Activated T-helper 9 cell treated with anti-CD3 and anti-CD28 coated beads, Interleukin-2, amount 50 U/mL, for 16 hours (primary cell): ENCODE data around the gene KCNMB2.

ENCODE experiments used
- DNase-seq: peaks from one replicate; pipeline ENCODE4 v3.0.0-alpha.2; 2020; ENCODE audit warnings: low read depth

Gene KCNMB2

DNA sequence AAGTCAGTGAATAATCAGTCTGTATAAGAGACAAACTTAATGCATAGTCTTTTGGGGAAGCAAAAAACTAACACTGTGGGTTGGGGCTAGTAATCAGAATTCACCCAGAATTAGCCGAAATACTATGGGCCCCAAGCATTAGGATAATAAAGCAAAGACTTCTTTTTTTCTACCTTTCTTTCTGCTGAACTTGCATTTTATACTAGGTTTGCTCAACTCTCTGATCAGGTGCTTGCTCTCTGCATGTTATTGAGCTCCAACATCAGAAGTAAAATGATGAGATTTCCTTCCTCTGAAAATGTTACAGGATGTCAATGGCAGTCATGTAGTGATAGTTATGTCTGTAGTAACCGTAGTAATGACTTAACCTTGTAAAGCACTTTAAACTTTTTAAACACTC lies 216.6 kb downstream of the KCNMB2 start:
- no peak for DNase-seq

DNA sequence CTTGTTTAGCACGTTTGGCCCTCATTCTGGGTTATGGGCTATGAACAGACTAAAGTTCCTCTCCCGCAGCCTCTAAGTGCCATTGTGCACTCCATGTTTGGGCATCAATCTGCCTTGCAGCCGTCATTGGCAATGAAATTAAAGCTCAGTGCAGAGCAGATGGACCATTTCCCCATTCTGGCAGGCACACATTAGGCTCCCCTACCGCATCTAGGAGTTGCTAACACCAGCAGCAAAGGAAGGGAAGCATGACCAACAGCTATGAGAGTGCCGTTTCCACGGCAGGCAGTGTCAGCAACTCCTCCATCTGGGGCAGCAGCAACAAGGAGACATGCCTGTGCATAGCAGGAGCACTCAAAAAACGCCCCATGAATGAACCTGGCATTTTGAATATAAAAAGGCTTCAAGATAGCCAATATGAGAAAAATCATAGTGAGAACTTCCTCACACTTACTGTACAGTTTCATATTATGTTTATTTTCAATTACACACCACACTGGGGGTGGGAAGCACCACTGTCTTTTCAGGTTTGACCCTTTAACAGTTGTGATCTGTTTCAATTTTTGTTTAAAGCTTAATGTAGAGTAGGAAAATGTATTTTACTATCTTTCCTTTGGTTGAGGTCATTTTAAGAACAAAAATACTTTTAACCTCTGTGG lies 218.7 kb downstream of the KCNMB2 start:
- no peak for DNase-seq

GRCh38 chr3:178761024-178761423 lies 224.8 kb downstream of the KCNMB2 start:
- DNase-seq = no peak

GRCh38 chr3:178761461-178761860 lies 225.2 kb downstream of the KCNMB2 start:
- DNase-seq = no peak

DNA sequence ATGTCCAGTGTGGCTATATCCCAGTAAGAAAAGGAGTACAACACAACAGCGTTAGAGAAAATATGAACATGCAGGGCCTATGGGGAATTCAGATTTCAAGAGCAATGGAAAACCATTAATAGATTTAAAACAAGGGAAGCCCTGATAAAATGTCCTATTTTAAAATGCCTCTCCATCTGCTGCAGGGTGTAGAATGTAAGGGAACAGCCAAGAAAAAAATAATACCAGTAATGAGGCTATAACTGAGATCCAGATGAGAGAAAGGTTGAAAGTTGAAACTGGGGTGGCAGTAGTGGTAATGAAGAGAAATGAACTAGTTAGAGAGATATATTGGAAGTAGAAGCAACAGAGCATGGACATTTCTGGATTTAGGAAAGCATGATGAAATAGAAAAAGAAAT lies 226.1 kb downstream of the KCNMB2 start:
- DNase-seq = no peak

DNA sequence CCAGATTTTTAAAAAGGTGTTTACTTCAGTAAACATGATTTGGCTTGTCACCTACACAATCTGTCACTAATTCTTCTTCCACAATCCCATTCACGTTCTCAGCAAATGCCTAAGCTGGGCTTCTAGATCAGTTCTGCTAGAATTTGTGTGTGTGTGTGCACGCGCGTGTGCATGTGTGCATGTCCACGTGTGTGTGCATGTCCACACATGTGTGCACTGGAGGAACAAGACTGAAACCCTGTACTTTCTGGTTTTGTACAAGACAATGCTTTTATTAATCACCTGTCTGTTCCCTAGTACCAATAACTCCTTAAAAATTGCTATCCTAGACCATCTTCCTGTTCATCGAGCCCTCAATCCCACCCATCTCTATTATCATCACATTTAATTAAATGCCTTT lies 229.2 kb downstream of the KCNMB2 start:
- DNase-seq = no peak

GRCh38 chr3:178767581-178767980 lies 231.3 kb downstream of the KCNMB2 start:
- no peak for DNase-seq

GRCh38 chr3:178768072-178768864 lies 232.0 kb downstream of the KCNMB2 start:
- DNase-seq = no peak

- DNase-seq = no peak
Observed at GRCh38 chr3:178771511-178771910, 235.3 kb downstream of the KCNMB2 start.

- no peak for DNase-seq
Observed at GRCh38 chr3:178772746-178773145, 236.5 kb downstream of the KCNMB2 start.

DNA sequence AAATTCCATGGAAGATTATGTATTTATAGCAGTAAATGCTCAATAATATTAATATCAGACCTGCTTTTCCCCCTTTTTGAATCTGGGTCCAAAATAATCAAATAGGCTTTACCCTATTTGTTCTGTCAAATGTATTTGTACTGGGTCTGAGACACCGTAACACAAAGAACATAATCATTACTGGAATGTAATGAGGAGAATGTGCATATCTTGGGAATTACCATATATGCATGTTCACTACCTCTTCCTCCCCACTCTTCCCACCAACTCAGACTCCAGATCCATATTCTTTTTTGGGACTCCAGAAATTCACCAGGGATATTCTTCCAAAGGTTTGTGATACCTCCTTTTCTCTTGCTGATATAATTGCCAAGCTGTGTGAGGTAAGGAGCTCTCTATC lies 237.1 kb downstream of the KCNMB2 start:
- DNase-seq = no peak

GRCh38 chr3:178777718-178778411 lies 241.6 kb downstream of the KCNMB2 start:
- DNase-seq = no peak

GRCh38 chr3:178778589-178778988 lies 242.4 kb downstream of the KCNMB2 start:
- no peak for DNase-seq

DNA sequence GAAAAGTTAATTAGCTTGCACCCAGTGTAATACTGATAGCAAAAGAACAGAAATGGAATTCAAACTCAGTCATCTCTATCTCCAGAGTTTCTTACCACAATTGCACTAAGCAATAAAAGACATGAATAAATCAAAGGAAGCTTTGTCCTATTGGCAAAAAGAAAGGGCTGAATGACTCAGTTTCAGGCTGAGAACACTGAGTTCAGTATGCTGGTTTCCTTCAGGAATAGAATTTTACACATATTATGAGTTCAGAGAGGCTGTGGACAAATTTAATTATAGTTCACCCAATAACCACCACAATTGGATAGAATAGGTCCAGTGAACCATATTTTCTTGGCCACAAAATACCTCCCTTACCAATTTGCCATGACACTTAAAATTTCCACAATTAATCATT lies 249.7 kb downstream of the KCNMB2 start:
- no peak for DNase-seq

- no peak for DNase-seq
Observed at GRCh38 chr3:178787960-178788359, 251.7 kb downstream of the KCNMB2 start.

GRCh38 chr3:178794711-178795110 lies 258.5 kb downstream of the KCNMB2 start:
- no peak for DNase-seq

GRCh38 chr3:178795349-178795748 lies 259.1 kb downstream of the KCNMB2 start:
- no peak for DNase-seq

- no peak for DNase-seq
Observed at GRCh38 chr3:178802259-178802658, 266.0 kb downstream of the KCNMB2 start.

DNA sequence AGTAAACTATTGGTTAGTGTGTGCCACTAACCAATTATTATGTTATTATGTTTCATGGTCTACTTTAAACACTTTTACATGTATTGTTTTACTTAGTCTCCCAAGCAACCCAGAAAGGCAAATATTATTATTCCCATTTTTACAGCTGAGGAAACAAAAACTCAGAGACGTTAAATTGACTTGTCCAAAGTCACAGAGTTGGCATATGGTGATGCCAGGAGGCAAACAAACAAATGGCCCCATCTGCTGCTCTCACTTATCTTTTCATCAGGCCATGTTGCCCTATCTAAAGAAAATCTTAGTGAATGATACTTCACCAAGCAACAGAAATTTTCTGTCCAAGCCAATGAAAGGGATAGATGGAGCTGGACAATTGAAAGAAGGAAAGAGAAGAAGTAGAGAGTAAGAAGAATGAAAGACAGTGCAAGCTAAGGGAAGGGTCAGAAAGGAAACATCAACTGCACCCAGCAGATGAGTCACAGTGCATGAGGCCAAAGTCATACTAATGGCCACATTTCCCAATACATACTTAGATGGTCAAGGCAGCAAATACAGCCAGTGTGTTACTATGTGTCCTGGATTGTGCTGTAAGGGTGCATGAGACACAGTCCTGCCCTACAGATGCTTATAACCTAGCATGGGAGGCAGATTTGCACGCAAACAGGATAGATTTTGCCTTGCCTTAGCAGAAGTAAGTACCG lies 266.9 kb downstream of the KCNMB2 start:
- DNase-seq = no peak

DNA sequence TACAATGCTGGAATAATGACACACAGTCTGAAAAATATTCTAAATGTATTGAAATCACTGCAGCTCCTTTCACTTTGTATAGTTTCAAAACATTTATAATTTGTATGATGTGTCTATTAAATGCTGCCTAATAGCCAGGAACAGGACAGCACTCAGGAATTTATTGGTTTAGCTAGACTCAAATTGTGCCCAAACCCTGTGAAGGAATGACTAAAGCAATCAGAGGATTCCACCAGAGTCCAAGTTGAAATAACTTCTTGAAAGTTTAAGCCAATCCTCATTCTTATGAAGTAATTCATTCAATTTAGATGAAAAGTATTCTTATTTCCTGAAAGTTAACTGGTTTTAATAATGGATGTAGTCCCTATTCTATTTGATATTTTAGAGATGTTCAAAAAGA lies 268.4 kb downstream of the KCNMB2 start:
- no peak for DNase-seq

DNA sequence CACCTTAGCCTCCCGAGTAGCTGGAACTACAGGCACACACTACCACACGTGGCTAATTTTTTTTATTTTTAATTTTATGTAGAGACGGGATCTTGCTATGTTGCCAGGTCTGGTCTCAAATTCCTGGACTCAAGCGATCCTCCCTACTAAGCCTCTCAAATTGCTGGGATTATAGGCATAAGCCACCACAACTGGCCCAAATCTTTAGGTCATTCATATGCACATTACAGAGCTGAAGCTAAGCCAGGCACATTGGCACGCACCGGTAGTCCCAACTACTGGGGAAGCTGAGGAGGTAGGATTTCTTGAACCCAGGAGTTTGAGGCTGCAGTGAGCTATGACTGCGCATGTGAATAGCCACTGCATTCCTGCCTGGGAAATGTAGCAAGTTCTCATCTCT lies 269.5 kb downstream of the KCNMB2 start:
- DNase-seq = no peak

GRCh38 chr3:178806651-178807050 lies 270.4 kb downstream of the KCNMB2 start:
- DNase-seq = no peak

DNA sequence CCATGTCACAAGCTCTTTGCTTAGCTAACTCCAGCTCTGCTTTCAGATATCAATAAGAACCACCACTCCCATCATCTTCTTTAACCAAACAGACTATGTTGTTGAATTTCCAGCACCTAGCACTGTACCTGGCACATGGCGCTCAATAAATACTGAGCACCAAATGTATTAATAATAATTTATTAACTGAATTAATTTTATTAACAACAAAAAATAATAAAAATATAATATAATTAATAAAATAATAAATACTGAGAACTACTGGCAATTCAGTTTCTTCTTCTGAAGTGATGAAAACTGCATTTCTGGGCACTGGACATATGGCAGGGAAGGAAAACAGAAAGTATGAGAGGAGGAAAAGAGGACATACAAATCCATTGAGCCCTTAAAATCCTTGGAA lies 271.5 kb downstream of the KCNMB2 start:
- DNase-seq = no peak
